Esophagus muscularis mucosa (tissue), 4 donors: ENCODE measurements around the gene RASAL2. TPM values are rescaled to one million over a fixed set of nuclear protein-coding genes. Genes with fewer than 3 reads are reported as not detected.
"Not testable (repeated sequence)": the region's sequence is repeated elsewhere in the genome, so short reads cannot be mapped to it uniquely, and the experiment has no call there.

ENCODE experiments used
- DNase-seq: peaks from one replicate; pipeline ENCODE4 v3.0.0-alpha.2; 2017; ENCODE audit errors: extremely low spot score
- H3K27ac ChIP-seq, 4 donors: fragments of 200-600 bp; sonication (generic); replicated peaks in 1 of 4; 1 replicate in 3 of 4; 2 replicates in 1 of 4; pipeline ENCODE4 v1.5.1; 2016 to 2019; ENCODE audit warnings: mild to moderate bottlenecking in 1 of 4
- H3K27me3 ChIP-seq, 4 donors: fragments of 200-600 bp; sonication (generic); one replicate each; pipeline versions ENCODE4 v1.5.1 to v1.6.0; 2016 to 2019
- H3K36me3 ChIP-seq, 4 donors: fragments of 200-600 bp; sonication (generic); one replicate each; pipeline ENCODE4 v1.5.1; 2016 to 2019
- H3K4me1 ChIP-seq, 4 donors: fragments of 200-600 bp; sonication (generic); one replicate each; pipeline ENCODE4 v1.5.1; 2016 to 2019
- H3K4me3 ChIP-seq, 4 donors: fragments of 200-600 bp; sonication (generic); 1 replicate in 2 of 4; 2 replicates in 2 of 4; pipeline ENCODE4 v1.5.1; 2016 to 2019; ENCODE audit warnings: mild to moderate bottlenecking in 4 of 4, moderate library complexity in 1 of 4
- H3K9me3 ChIP-seq, 4 donors: fragments of 200-600 bp; sonication (generic); 1 replicate in 3 of 4; 2 replicates in 1 of 4; pipeline ENCODE4 v1.5.1; 2016 to 2019
- CTCF ChIP-seq, 3 experiments: fragments of 200-600 bp in 2 of 3; fragments of 450-650 bp in 1 of 3; sonication (generic) in 2 of 3; IDR thresholded peaks; one replicate each; pipeline ENCODE4 v1.5.1; 2017 to 2019; ENCODE audit warnings: antibody characterized with exemption in 3 of 3, mild to moderate bottlenecking in 2 of 3, moderate library complexity in 1 of 3
- EP300 ChIP-seq: sonication (generic); formaldehyde crosslinking; IDR thresholded peaks from one replicate; pipeline ENCODE4 v1.6.1; 2017; ENCODE audit warnings: antibody characterized with exemption
- POLR2A ChIP-seq: fragments of 450-650 bp; IDR thresholded peaks from one replicate; pipeline ENCODE4 v1.6.1; 2017; ENCODE audit warnings: antibody characterized with exemption, moderate library complexity, mild to moderate bottlenecking, low read depth
- POLR2AphosphoS5 ChIP-seq, 2 donors: sonication (generic); formaldehyde crosslinking; IDR thresholded peaks; one replicate each; pipeline ENCODE4 v1.6.1; 2017; ENCODE audit warnings: antibody characterized with exemption in 2 of 2
- WGBS: methylation state at CpG from one replicate; pipeline ENCODE4 v1.1.5; 2018; 5-methylcytosine and 5-hydroxymethylcytosine counted together
- intact Hi-C: fragments of 100-400 bp; cut with DNase I; formaldehyde crosslinking; loops from one replicate; pipeline ENCODE4 v1.15.1; 2023
- total RNA-seq, 4 donors: library from RNA; depleted of rRNA; stranded (reverse); fragments of >200 nt; gene quantifications; one replicate each; pipeline versions ENCODE4 v1.1.0 to v1.2.1, GENCODE V29; 2016

Gene RASAL2
- total RNA-seq, 4 donors from 2014 or later = 11.6 to 30.0 (median 22.3) TPM

GRCh38 chr1:178120088-178120487 lies 26.2 kb downstream of the RASAL2 start:
- DNase-seq = no peak
- no peaks in the 10 kb centered on the region for H3K9me3 ChIP-seq
- H3K27ac ChIP-seq = no peak overlapping the region
- H3K4me3 ChIP-seq = no peak overlapping the region
- H3K27me3 ChIP-seq = no peaks in the 10 kb centered on the region
- intact Hi-C loops = no loop called here
- H3K4me1 ChIP-seq = peaks cover 0 to 10% (median 7%) of the 10 kb centered on the region in 4 donors
- no peak for TF ChIP-seq EP300
- no peak for TF ChIP-seq POLR2A
- no peak for TF ChIP-seq CTCF (IDR thresholded peaks at IDR 0.05)
- no peak for TF ChIP-seq POLR2AphosphoS5 (IDR thresholded peaks at IDR 0.05)
- 95% methylated on average over 4 of the region's 4 CpGs for WGBS
- no peaks in the 10 kb centered on the region for H3K36me3 ChIP-seq

GRCh38 chr1:178120520-178121052 lies 26.7 kb downstream of the RASAL2 start:
- H3K27me3 ChIP-seq, H3K9me3 ChIP-seq, DNase-seq, intact Hi-C loops, H3K27ac ChIP-seq, H3K36me3 ChIP-seq, H3K4me3 ChIP-seq: not testable (repeated sequence)
- peaks cover 0 to 10% (median 7%) of the 10 kb centered on the region in 4 donors for H3K4me1 ChIP-seq
- 100% methylated on average over 7 of the region's 7 CpGs for WGBS

- peaks cover 4 to 10% (median 9%) of the 10 kb centered on the region in 4 donors for H3K4me1 ChIP-seq
- WGBS = 58% methylated on average over 4 of the region's 4 CpGs
These were observed 28.0 kb downstream of the RASAL2 start for GRCh38 chr1:178121883-178122282.

GRCh38 chr1:178122283-178122682 lies 28.4 kb downstream of the RASAL2 start:
- TF ChIP-seq POLR2A (no peak), EP300 (no peak), POLR2AphosphoS5 (IDR thresholded peaks at IDR 0.05) (no peak), CTCF (IDR thresholded peaks at IDR 0.05) (no peak)
- Histone ChIP-seq H3K27me3 (no peaks in the 10 kb centered on the region), H3K4me1 (peaks cover 4 to 11% (median 10%) of the 10 kb centered on the region in 4 donors), H3K9me3 (no peaks in the 10 kb centered on the region), H3K4me3 (no peak overlapping the region), H3K36me3 (no peaks in the 10 kb centered on the region), H3K27ac (no peak overlapping the region)
- 46% methylated on average over 1 of the region's 1 CpG for WGBS
- no peak for DNase-seq
- intact Hi-C loops = no loop called here

More at GRCh38 chr1:178121883-178122282, 28.0 kb downstream of the RASAL2 start:
- DNase-seq = no peak
- no peak for TF ChIP-seq CTCF (IDR thresholded peaks at IDR 0.05)
- intact Hi-C loops = no loop called here
- H3K27me3 ChIP-seq = no peaks in the 10 kb centered on the region
- H3K4me3 ChIP-seq = no peak overlapping the region
- H3K9me3 ChIP-seq = no peaks in the 10 kb centered on the region
- H3K27ac ChIP-seq = no peak overlapping the region
- H3K36me3 ChIP-seq = no peaks in the 10 kb centered on the region

- Histone ChIP-seq H3K27me3 (no peaks in the 10 kb centered on the region), H3K36me3 (no peaks in the 10 kb centered on the region), H3K9me3 (no peaks in the 10 kb centered on the region), H3K4me3 (no peak overlapping the region), H3K4me1 (peaks cover 4 to 11% (median 10%) of the 10 kb centered on the region in 4 donors), H3K27ac (no peak overlapping the region)
- TF ChIP-seq POLR2AphosphoS5 (IDR thresholded peaks at IDR 0.05) = no peak
- TF ChIP-seq CTCF (IDR thresholded peaks at IDR 0.05) = no peak
- no peak for TF ChIP-seq EP300
- no peak for TF ChIP-seq POLR2A
- no peak for DNase-seq
- intact Hi-C loops = no loop called here
These were observed 30.2 kb downstream of the RASAL2 start for GRCh38 chr1:178124115-178124514.
